GM12878 (cell line): Measurements from ENCODE around the gene NAB1. TPM values are rescaled to one million over a fixed set of nuclear protein-coding genes. Genes with fewer than 3 reads are reported as not detected.
A peak's percentile ranks its signal among the peaks of the same experiment; 100 is the strongest.

Experiments
- ATF7 ChIP-seq: fragments of 450-650 bp; IDR thresholded peaks from 2 replicates; pipeline ENCODE4 v1.6.1; 2016; ENCODE audit warnings: low read depth, mild to moderate bottlenecking
- IKZF2 ChIP-seq, 2 experiments: fragments of 450-650 bp; IDR thresholded peaks; 2 replicates each; pipeline ENCODE4 v1.6.1; 2017; ENCODE audit warnings: mild to moderate bottlenecking in 2 of 2, moderate library complexity in 2 of 2
- JUNB ChIP-seq: IDR thresholded peaks from 2 replicates; pipeline ENCODE4 v1.6.1; 2016; ENCODE audit warnings: antibody characterized with exemption, mild to moderate bottlenecking
- NFYA ChIP-seq: IDR thresholded peaks from 2 replicates; pipeline ENCODE4 v1.6.1; 2011; ENCODE audit warnings: low read depth, mild to moderate bottlenecking, low read length, improper control_type of control experiment, borderline replicate concordance
- NR2F1 ChIP-seq: fragments of 450-650 bp; conservative IDR thresholded peaks from 2 replicates; pipeline ENCODE4 v1.6.1; 2017; ENCODE audit warnings: mild to moderate bottlenecking
- RAD21 ChIP-seq: IDR thresholded peaks from 2 replicates; pipeline ENCODE4 v1.6.1; 2011; ENCODE audit warnings: mild to moderate bottlenecking, low read depth, low read length, moderate library complexity; ENCODE audit not compliant: insufficient read depth
- RELA ChIP-seq: fragments of 450-650 bp; IDR thresholded peaks from 2 replicates; pipeline ENCODE4 v1.8.0; 2014; ENCODE audit warnings: borderline replicate concordance; ENCODE audit not compliant: partially characterized antibody
- YY1 ChIP-seq: IDR thresholded peaks from 2 replicates; pipeline ENCODE4 v1.6.1; 2011; ENCODE audit warnings: low read depth, mild to moderate bottlenecking, low read length
- ZNF207 ChIP-seq: fragments of 450-650 bp; IDR thresholded peaks from 2 replicates; pipeline ENCODE4 v1.6.1; 2014; ENCODE audit warnings: antibody characterized with exemption, mild to moderate bottlenecking, borderline replicate concordance
- polyA plus RNA-seq, 11 experiments: library from polyadenylated mRNA; depleted of rRNA in 4 of 11; unstranded in 6 of 11; stranded (reverse) in 5 of 11; fragments of >200 nt; fragmentation: Nextera tagmentation in 4 of 11; fragmentation: Illumina TruSeq in 1 of 11; extraction: Ambion mirVana in 4 of 11; extraction: Trizol in 1 of 11; gene quantifications; 1 replicate in 1 of 11; 2 replicates in 10 of 11; pipeline versions ENCODE4 v1.2.1 to v1.2.3, GENCODE V29; 2011 to 2016; ENCODE audit warnings: inconsistent platforms in 2 of 11, missing spikeins in 2 of 11, low read depth in 1 of 11
- total RNA-seq, 4 experiments: library from RNA; depleted of rRNA in 3 of 4; stranded (reverse); fragments of >200 nt in 3 of 4; fragmentation: Illumina TruSeq in 1 of 4; extraction: Trizol in 1 of 4; gene quantifications; 2 replicates each; pipeline versions ENCODE4 v1.2.1 to v1.2.3, GENCODE V29; 2013 to 2021
- TF ChIP-seq, protein P1 (sequence below): IDR thresholded peaks from 2 replicates; pipeline ENCODE4 v1.6.1; 2011; ENCODE audit warnings: borderline replicate concordance, low read depth, mild to moderate bottlenecking, moderate library complexity, low read length; ENCODE audit not compliant: insufficient read depth, poor library complexity, severe bottlenecking
- TF ChIP-seq, protein P2 (sequence below): fragments of 450-650 bp; conservative IDR thresholded peaks from 2 replicates; pipeline ENCODE4 v1.6.1; 2017; ENCODE audit warnings: mild to moderate bottlenecking, moderate library complexity
- TF ChIP-seq, protein P3 (sequence below): IDR thresholded peaks from 2 replicates; pipeline ENCODE4 v1.6.1; 2011; ENCODE audit warnings: mild to moderate bottlenecking, low read depth, low read length, moderate library complexity; ENCODE audit not compliant: insufficient replicate concordance
- TF ChIP-seq, protein P4 (sequence below): fragments of 450-650 bp; IDR thresholded peaks from 2 replicates; pipeline ENCODE4 v1.6.1; 2016; ENCODE audit warnings: mild to moderate bottlenecking
- TF ChIP-seq, protein P5 (sequence below): IDR thresholded peaks from 2 replicates; pipeline ENCODE4 v1.6.1; 2012; ENCODE audit warnings: low read length, inconsistent platforms
- TF ChIP-seq, protein P6 (sequence below): fragments of 450-650 bp; IDR thresholded peaks from 2 replicates; pipeline ENCODE4 v1.6.1; 2017; ENCODE audit warnings: mild to moderate bottlenecking, moderate library complexity

NAB1 gene
- total and polyA plus RNA-seq, 10 of the 15 experiments (the other 5 are each of a cell fraction or from before 2014, with no cell fraction given) = 4.5 to 39.6 (median 23.0) TPM

DNA sequence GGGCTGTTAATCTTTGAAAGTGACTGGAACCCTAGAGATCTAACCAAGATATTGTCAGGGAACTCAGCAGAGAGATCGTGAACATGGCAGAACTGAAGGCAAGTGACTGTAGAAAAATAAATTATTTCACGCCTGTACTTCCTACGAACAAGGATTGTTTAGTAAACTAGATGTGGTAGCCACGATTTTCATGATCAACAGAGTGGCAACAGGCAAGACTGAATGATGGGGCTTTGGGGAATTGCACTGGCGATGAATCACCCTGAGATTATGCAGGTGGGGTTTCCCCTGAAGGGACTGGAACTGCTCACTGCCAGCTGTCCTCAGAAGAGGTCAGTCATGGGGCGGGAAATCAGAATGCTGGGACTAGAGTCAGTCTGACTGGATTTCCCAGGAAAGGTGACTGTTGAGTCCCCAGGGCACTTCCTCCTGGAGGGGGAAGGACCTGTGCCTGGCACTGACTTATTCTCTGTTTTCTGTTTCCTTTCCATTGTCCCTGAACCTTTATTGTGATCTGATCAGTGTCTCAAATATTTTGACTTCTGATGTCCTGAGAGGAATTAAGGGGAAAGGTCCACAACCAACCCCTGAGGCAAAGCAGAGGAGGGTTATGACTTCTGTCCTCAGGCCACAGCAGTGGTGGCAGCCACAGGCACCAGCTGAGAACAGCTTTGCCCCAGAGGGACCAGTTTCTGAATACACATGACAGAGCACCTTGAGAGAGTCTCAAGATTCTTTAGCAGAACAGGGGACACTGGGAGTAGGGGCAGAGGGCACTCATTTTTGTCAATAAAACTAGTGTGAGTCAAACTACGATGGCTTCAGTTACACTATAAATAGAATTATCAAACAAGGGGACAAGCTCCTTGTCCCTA, 70.0 kb downstream of the NAB1 start (continued):
- TF ChIP-seq, protein P1, sequence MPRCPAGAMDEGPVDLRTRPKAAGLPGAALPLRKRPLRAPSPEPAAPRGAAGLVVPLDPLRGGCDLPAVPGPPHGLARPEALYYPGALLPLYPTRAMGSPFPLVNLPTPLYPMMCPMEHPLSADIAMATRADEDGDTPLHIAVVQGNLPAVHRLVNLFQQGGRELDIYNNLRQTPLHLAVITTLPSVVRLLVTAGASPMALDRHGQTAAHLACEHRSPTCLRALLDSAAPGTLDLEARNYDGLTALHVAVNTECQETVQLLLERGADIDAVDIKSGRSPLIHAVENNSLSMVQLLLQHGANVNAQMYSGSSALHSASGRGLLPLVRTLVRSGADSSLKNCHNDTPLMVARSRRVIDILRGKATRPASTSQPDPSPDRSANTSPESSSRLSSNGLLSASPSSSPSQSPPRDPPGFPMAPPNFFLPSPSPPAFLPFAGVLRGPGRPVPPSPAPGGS = no peak
- TF ChIP-seq, protein P2, sequence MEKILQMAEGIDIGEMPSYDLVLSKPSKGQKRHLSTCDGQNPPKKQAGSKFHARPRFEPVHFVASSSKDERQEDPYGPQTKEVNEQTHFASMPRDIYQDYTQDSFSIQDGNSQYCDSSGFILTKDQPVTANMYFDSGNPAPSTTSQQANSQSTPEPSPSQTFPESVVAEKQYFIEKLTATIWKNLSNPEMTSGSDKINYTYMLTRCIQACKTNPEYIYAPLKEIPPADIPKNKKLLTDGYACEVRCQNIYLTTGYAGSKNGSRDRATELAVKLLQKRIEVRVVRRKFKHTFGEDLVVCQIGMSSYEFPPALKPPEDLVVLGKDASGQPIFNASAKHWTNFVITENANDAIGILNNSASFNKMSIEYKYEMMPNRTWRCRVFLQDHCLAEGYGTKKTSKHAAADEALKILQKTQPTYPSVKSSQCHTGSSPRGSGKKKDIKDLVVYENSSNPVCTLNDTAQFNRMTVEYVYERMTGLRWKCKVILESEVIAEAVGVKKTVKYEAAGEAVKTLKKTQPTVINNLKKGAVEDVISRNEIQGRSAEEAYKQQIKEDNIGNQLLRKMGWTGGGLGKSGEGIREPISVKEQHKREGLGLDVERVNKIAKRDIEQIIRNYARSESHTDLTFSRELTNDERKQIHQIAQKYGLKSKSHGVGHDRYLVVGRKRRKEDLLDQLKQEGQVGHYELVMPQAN = no peak
- TF ChIP-seq ZNF207 = peak; percentile 44; the same call in 1 of the 2 replicates
- TF ChIP-seq, protein P3, sequence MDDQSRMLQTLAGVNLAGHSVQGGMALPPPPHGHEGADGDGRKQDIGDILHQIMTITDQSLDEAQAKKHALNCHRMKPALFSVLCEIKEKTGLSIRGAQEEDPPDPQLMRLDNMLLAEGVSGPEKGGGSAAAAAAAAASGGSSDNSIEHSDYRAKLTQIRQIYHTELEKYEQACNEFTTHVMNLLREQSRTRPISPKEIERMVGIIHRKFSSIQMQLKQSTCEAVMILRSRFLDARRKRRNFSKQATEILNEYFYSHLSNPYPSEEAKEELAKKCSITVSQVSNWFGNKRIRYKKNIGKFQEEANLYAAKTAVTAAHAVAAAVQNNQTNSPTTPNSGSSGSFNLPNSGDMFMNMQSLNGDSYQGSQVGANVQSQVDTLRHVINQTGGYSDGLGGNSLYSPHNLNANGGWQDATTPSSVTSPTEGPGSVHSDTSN = peak; percentile 68
- peak; percentile 32; the same call in 1 of the 2 replicates for TF ChIP-seq RAD21
- peak; percentile 79 for TF ChIP-seq JUNB
- TF ChIP-seq IKZF2 (IDR thresholded peaks at IDR 0.05) = peak; percentile 91 to 94
- TF ChIP-seq, protein P4, sequence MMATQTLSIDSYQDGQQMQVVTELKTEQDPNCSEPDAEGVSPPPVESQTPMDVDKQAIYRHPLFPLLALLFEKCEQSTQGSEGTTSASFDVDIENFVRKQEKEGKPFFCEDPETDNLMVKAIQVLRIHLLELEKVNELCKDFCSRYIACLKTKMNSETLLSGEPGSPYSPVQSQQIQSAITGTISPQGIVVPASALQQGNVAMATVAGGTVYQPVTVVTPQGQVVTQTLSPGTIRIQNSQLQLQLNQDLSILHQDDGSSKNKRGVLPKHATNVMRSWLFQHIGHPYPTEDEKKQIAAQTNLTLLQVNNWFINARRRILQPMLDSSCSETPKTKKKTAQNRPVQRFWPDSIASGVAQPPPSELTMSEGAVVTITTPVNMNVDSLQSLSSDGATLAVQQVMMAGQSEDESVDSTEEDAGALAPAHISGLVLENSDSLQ = peak; percentile 70
- peak; percentile 85 for TF ChIP-seq RELA
- peak; percentile 88 for TF ChIP-seq ATF7
- TF ChIP-seq, protein P5, sequence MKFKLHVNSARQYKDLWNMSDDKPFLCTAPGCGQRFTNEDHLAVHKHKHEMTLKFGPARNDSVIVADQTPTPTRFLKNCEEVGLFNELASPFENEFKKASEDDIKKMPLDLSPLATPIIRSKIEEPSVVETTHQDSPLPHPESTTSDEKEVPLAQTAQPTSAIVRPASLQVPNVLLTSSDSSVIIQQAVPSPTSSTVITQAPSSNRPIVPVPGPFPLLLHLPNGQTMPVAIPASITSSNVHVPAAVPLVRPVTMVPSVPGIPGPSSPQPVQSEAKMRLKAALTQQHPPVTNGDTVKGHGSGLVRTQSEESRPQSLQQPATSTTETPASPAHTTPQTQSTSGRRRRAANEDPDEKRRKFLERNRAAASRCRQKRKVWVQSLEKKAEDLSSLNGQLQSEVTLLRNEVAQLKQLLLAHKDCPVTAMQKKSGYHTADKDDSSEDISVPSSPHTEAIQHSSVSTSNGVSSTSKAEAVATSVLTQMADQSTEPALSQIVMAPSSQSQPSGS = peak; percentile 73
- 0 out of 2 replicates have a peak, but pooled peaks have one; percentile 6 for TF ChIP-seq YY1
- TF ChIP-seq, protein P6, sequence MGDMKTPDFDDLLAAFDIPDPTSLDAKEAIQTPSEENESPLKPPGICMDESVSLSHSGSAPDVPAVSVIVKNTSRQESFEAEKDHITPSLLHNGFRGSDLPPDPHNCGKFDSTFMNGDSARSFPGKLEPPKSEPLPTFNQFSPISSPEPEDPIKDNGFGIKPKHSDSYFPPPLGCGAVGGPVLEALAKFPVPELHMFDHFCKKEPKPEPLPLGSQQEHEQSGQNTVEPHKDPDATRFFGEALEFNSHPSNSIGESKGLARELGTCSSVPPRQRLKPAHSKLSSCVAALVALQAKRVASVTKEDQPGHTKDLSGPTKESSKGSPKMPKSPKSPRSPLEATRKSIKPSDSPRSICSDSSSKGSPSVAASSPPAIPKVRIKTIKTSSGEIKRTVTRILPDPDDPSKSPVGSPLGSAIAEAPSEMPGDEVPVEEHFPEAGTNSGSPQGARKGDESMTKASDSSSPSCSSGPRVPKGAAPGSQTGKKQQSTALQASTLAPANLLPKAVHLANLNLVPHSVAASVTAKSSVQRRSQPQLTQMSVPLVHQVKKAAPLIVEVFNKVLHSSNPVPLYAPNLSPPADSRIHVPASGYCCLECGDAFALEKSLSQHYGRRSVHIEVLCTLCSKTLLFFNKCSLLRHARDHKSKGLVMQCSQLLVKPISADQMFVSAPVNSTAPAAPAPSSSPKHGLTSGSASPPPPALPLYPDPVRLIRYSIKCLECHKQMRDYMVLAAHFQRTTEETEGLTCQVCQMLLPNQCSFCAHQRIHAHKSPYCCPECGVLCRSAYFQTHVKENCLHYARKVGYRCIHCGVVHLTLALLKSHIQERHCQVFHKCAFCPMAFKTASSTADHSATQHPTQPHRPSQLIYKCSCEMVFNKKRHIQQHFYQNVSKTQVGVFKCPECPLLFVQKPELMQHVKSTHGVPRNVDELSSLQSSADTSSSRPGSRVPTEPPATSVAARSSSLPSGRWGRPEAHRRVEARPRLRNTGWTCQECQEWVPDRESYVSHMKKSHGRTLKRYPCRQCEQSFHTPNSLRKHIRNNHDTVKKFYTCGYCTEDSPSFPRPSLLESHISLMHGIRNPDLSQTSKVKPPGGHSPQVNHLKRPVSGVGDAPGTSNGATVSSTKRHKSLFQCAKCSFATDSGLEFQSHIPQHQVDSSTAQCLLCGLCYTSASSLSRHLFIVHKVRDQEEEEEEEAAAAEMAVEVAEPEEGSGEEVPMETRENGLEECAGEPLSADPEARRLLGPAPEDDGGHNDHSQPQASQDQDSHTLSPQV = peak; percentile 94
- TF ChIP-seq NR2F1 = peak; percentile 74
- no peak for TF ChIP-seq NFYA
